Parathyroid adenoma (tissue), 2 donors: ENCODE measurements around the gene WDR45B.

ENCODE experiments used
- H2AFZ ChIP-seq: fragments of 300-600 bp; sonication (generic); one replicate; pipeline ENCODE4 v1.7.0; 2017; ENCODE audit warnings: antibody characterized with exemption, mild to moderate bottlenecking
- H3K27ac ChIP-seq: fragments of 300-600 bp; sonication (generic); one replicate; pipeline ENCODE4 v1.7.0; 2017
- H3K27me3 ChIP-seq: fragments of 300-600 bp; sonication (generic); one replicate; pipeline ENCODE4 v1.7.0; 2017; ENCODE audit warnings: low read length; ENCODE audit not compliant: control insufficient read depth, insufficient read depth
- H3K36me3 ChIP-seq: fragments of 300-600 bp; sonication (generic); one replicate; pipeline ENCODE4 v1.7.0; 2017; ENCODE audit warnings: low read length; ENCODE audit not compliant: control insufficient read depth, insufficient read depth
- H3K4me1 ChIP-seq: fragments of 300-600 bp; sonication (generic); one replicate; pipeline ENCODE4 v1.7.0; 2017; ENCODE audit warnings: control low read depth
- H3K4me2 ChIP-seq: fragments of 300-600 bp; sonication (generic); one replicate; pipeline ENCODE4 v1.7.0; 2017; ENCODE audit warnings: low read length
- H3K4me3 ChIP-seq: fragments of 300-600 bp; sonication (generic); one replicate; pipeline ENCODE4 v1.7.0; 2017; ENCODE audit warnings: low read depth, low read length
- H3K79me2 ChIP-seq: fragments of 300-600 bp; sonication (generic); one replicate; pipeline ENCODE4 v1.7.0; 2017; ENCODE audit warnings: control low read depth
- H3K9ac ChIP-seq: fragments of 300-600 bp; sonication (generic); one replicate; pipeline ENCODE4 v1.7.0; 2017; ENCODE audit warnings: mild to moderate bottlenecking
- H3K9me3 ChIP-seq: fragments of 300-600 bp; sonication (generic); one replicate; pipeline ENCODE4 v1.7.0; 2017; ENCODE audit warnings: low read length; ENCODE audit not compliant: control insufficient read depth
- CTCF ChIP-seq: fragments of 300-600 bp; sonication (generic); IDR thresholded peaks from one replicate; pipeline ENCODE4 v1.7.0; 2017; ENCODE audit warnings: antibody characterized with exemption, mild to moderate bottlenecking
- donor health status: primary hyperparathyroidism.

The WDR45B gene

GRCh38 chr17:82623707-82624106, 24.5 kb downstream of the WDR45B start:
- Histone ChIP-seq H3K27me3 (no peaks in the 10 kb centered on the region), H3K36me3 (no peaks in the 10 kb centered on the region), H2AFZ (no peak overlapping the region), H3K27ac (no peak overlapping the region), H3K79me2 (peaks cover 9% of the 10 kb centered on the region), H3K4me2 (no peak overlapping the region), H3K4me3 (no peak overlapping the region), H3K9me3 (no peaks in the 10 kb centered on the region), H3K4me1 (no peaks in the 10 kb centered on the region), H3K9ac (no peak overlapping the region)
- no peak for TF ChIP-seq CTCF

- H3K4me2 ChIP-seq: no peak overlapping the region
- H3K9me3 ChIP-seq: no peaks in the 10 kb centered on the region
- no peaks in the 10 kb centered on the region for H3K36me3 ChIP-seq
- no peak overlapping the region for H3K9ac ChIP-seq
- peaks cover 4% of the 10 kb centered on the region for H3K79me2 ChIP-seq
- H3K27me3 ChIP-seq: no peaks in the 10 kb centered on the region
- no peak overlapping the region for H3K4me3 ChIP-seq
- H2AFZ ChIP-seq: no peak overlapping the region
- no peak for TF ChIP-seq CTCF
- no peak overlapping the region for H3K27ac ChIP-seq
- H3K4me1 ChIP-seq: no peaks in the 10 kb centered on the region
Observed at GRCh38 chr17:82619641-82620040, 28.6 kb downstream of the WDR45B start.

GRCh38 chr17:82619211-82619610, 29.0 kb downstream of the WDR45B start:
- no peak overlapping the region for H3K9ac ChIP-seq
- peaks cover 3% of the 10 kb centered on the region for H3K79me2 ChIP-seq
- TF ChIP-seq CTCF: no peak
- H3K9me3 ChIP-seq: no peaks in the 10 kb centered on the region
- no peak overlapping the region for H3K27ac ChIP-seq
- no peaks in the 10 kb centered on the region for H3K4me1 ChIP-seq
- no peak overlapping the region for H3K4me3 ChIP-seq
- no peak overlapping the region for H3K4me2 ChIP-seq
- no peaks in the 10 kb centered on the region for H3K27me3 ChIP-seq
- no peak overlapping the region for H2AFZ ChIP-seq
- no peaks in the 10 kb centered on the region for H3K36me3 ChIP-seq

GRCh38 chr17:82616021-82616711, 32.1 kb downstream of the WDR45B start:
- TF ChIP-seq CTCF: no peak
- Histone ChIP-seq H3K36me3 (no peaks in the 10 kb centered on the region), H3K9me3 (no peaks in the 10 kb centered on the region), H3K4me2 (no peak overlapping the region), H2AFZ (no peak overlapping the region), H3K9ac (no peak overlapping the region), H3K4me3 (no peak overlapping the region), H3K4me1 (peaks cover 6% of the 10 kb centered on the region), H3K27me3 (no peaks in the 10 kb centered on the region), H3K79me2 (no peaks in the 10 kb centered on the region), H3K27ac (no peak overlapping the region)
